B cell (primary cell): ENCODE data around the gene PDGFRB. TPM values are rescaled to one million over a fixed set of nuclear protein-coding genes. Genes with fewer than 3 reads are reported as not detected.

Source experiments
- ATAC-seq: fragments of 200-7000 bp; cut with Tn5 transposase; one replicate; pipeline ENCODE4 v1.10.0; 2021; ENCODE audit warnings: low read depth, mild to moderate bottlenecking, moderate number of reproducible peaks, moderate library complexity
- CTCF ChIA-PET: fragments of 350-600 bp; sonication (Branson Sonifier 250); formaldehyde crosslinking; loops from one replicate; lab custom pipeline; 2021; ENCODE audit warnings: antibody characterized with exemption, inconsistent platforms; lab: Charles Lee
- POLR2A ChIA-PET: fragments of 350-600 bp; sonication (Branson Sonifier 250); formaldehyde crosslinking; loops from one replicate; lab custom pipeline; 2021; ENCODE audit warnings: antibody characterized with exemption; lab: Charles Lee
- DNase-seq: peaks from one replicate; pipeline ENCODE4 v3.0.0; 2013
- H2AFZ ChIP-seq: 2 replicates; pipeline ENCODE4 v1.6.1; 2012; ENCODE audit warnings: mild to moderate bottlenecking, low read depth, low read length; ENCODE audit not compliant: insufficient read depth, poor library complexity, severe bottlenecking
- H3K27ac ChIP-seq, 2 donors: 1 replicate in 1 of 2; 2 replicates in 1 of 2; pipeline ENCODE4 v1.5.1; 2012 to 2013; ENCODE audit warnings: low read length in 2 of 2, mild to moderate bottlenecking in 2 of 2, moderate library complexity in 1 of 2
- H3K27me3 ChIP-seq, 4 experiments: fragments of 200-600 bp in 1 of 4; sonication (generic) in 1 of 4; replicated peaks in 1 of 4; 1 replicate in 2 of 4; 2 replicates in 2 of 4; pipeline versions ENCODE4 v1.6.1 to v1.7.0; 2013 to 2016; ENCODE audit warnings: low read length in 3 of 4, mild to moderate bottlenecking in 2 of 4, mixed read lengths in 1 of 4, moderate library complexity in 1 of 4; ENCODE audit not compliant: insufficient read depth in 4 of 4, control insufficient read depth in 3 of 4; ENCODE audit errors: control extremely low read depth in 1 of 4
- H3K36me3 ChIP-seq, 2 experiments: replicated peaks in 1 of 2; 1 replicate in 1 of 2; 2 replicates in 1 of 2; pipeline versions ENCODE4 v1.6.1 to v1.7.1; 2013; ENCODE audit warnings: low read length in 1 of 2; ENCODE audit not compliant: insufficient read depth in 2 of 2, control insufficient read depth in 1 of 2; ENCODE audit errors: control extremely low read depth in 1 of 2, extremely low read depth in 1 of 2
- H3K4me1 ChIP-seq, 2 donors: fragments of 200-600 bp in 1 of 2; sonication (generic) in 1 of 2; 1 replicate in 1 of 2; 2 replicates in 1 of 2; pipeline versions ENCODE4 v1.5.1 to v1.6.1; 2013 to 2017; ENCODE audit warnings: low read length in 2 of 2; ENCODE audit not compliant: control insufficient read depth in 2 of 2, insufficient read depth in 2 of 2
- H3K4me2 ChIP-seq: replicated peaks from 2 replicates; pipeline ENCODE3; 2012; ENCODE audit warnings: mild to moderate bottlenecking, low read depth, low read length; ENCODE audit not compliant: poor library complexity, severe bottlenecking
- H3K4me3 ChIP-seq, 5 experiments: fragments of 200-600 bp in 1 of 5; sonication (generic) in 1 of 5; 1 replicate in 3 of 5; 2 replicates in 2 of 5; pipeline versions ENCODE4 v1.5.1 to v1.7.0; 2011 to 2016; ENCODE audit warnings: low read length in 4 of 5, mild to moderate bottlenecking in 4 of 5, low read depth in 2 of 5, control low read depth in 1 of 5, moderate library complexity in 1 of 5; ENCODE audit not compliant: insufficient read depth in 1 of 5; ENCODE audit errors: control extremely low read depth in 1 of 5, extremely low read depth in 1 of 5
- H3K79me2 ChIP-seq: fragments of 200-600 bp; sonication (generic); one replicate; pipeline ENCODE4 v1.6.0; 2016; ENCODE audit warnings: low read length; ENCODE audit not compliant: control insufficient read depth, insufficient read depth
- H3K9ac ChIP-seq: fragments of 200-600 bp; sonication (generic); 2 replicates; pipeline ENCODE4 v1.6.1; 2017; ENCODE audit warnings: mild to moderate bottlenecking, low read length, moderate library complexity
- H3K9me3 ChIP-seq, 3 donors: one replicate each; pipeline versions ENCODE4 v1.6.1 to v1.7.1; 2013; ENCODE audit warnings: low read length in 2 of 3; ENCODE audit not compliant: control insufficient read depth in 2 of 3, insufficient read depth in 1 of 3; ENCODE audit errors: control extremely low read depth in 1 of 3
- H4K20me1 ChIP-seq: 2 replicates; pipeline ENCODE4 v1.6.0; 2012; ENCODE audit warnings: mild to moderate bottlenecking, low read length; ENCODE audit not compliant: insufficient read depth, control insufficient read depth, poor library complexity, severe bottlenecking
- H3K27ac Mint-ChIP-seq: one replicate; pipeline ENCODE4 v1.8.0; 2021; ENCODE audit warnings: mixed read lengths
- H3K27me3 Mint-ChIP-seq: one replicate; pipeline ENCODE4 v1.8.0; 2021; ENCODE audit warnings: mixed read lengths
- H3K4me1 Mint-ChIP-seq: one replicate; pipeline ENCODE4 v1.8.0; 2021; ENCODE audit warnings: mixed read lengths
- H3K4me3 Mint-ChIP-seq: one replicate; pipeline ENCODE4 v1.8.0; 2021; ENCODE audit warnings: mixed read lengths
- H3K9me3 Mint-ChIP-seq: one replicate; pipeline ENCODE4 v1.8.0; 2022; ENCODE audit warnings: mixed read lengths; ENCODE audit not compliant: insufficient read depth
- EZH2 ChIP-seq: IDR thresholded peaks from 2 replicates; pipeline ENCODE4 v1.6.1; 2012; ENCODE audit warnings: borderline replicate concordance, low read depth, mild to moderate bottlenecking, moderate library complexity, low read length; ENCODE audit not compliant: insufficient read depth, poor library complexity, severe bottlenecking
- WGBS: methylation state at CpG from one replicate; pipeline ENCODE4 v1.1.5; 2013; ENCODE audit warnings: missing lambda C conversion rate; ENCODE audit not compliant: insufficient coverage; 5-methylcytosine and 5-hydroxymethylcytosine counted together
- intact Hi-C: fragments of 100-400 bp; cut with micrococcal nuclease; formaldehyde crosslinking; loops from one replicate; pipeline ENCODE4 v1.10.0; 2022
- polyA plus RNA-seq: library from polyadenylated mRNA; depleted of rRNA; stranded (reverse); fragments of >200 nt; gene quantifications from 2 replicates; pipeline ENCODE4 v1.2.3, GENCODE V29; 2012
- total RNA-seq, 2 donors: library from RNA; stranded (reverse); fragments of 120-200 nt in 1 of 2; gene quantifications; 1 replicate in 1 of 2; 2 replicates in 1 of 2; pipeline versions ENCODE4 v1.2.3 to v1.2.4, GENCODE V29; 2013 to 2022
- TF ChIP-seq, protein P1 (sequence below): fragments of 200-600 bp; IDR thresholded peaks from one replicate; pipeline ENCODE4 v1.8.0; 2022; ENCODE audit warnings: antibody characterized with exemption, mild to moderate bottlenecking

The PDGFRB gene
- total and polyA plus RNA-seq, 2 donors (not counting 1 experiment from before 2014, with no cell fraction given), result 0.42 to 3.6 TPM

DNA sequence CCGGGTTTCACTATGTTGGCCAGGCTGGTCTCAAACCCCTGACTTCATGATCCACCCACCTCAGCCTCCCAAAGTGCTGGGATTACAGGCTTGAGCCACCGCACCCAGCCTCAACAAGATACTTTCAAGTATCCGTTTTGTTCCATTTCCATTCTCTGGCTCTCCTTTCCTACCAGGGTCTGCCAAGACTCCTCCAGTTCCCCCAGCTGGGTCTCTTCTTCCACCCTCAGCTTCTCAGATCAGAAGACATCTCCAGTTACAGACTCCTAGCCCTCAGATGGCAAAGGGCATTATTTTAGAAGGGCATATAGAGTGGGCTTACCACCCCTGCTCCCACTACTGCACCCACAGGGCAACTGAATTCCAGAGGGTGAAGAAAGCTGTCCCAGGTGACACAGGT, 1.5 kb upstream of the PDGFRB start:
- ChIA-PET POLR2A (no interaction called here), CTCF (interaction anchor here (2.7 kb wide), 1 partner anchor 193 kb away, joined by 11 read pairs; no protein-coding TSS in a partner anchor)
- Mint-ChIP-seq H3K9me3 (no peaks in the 10 kb centered on the region), H3K4me3 (peak overlapping the region; percentile 65), H3K4me1 (peaks cover 34% of the 10 kb centered on the region), H3K27ac (peak overlapping the region; percentile 32), H3K27me3 (no peaks in the 10 kb centered on the region)
- Histone ChIP-seq H3K79me2 (no peaks in the 10 kb centered on the region), H3K27ac (no peak overlapping the region), H3K4me3 (no peak overlapping the region), H4K20me1 (no peaks in the 10 kb centered on the region), H2AFZ (no peak overlapping the region), H3K36me3 (no peaks in the 10 kb centered on the region), H3K27me3 (no peaks in the 10 kb centered on the region), H3K4me1 (peaks cover 21 to 28% of the 10 kb centered on the region in 2 donors), H3K9me3 (no peaks in the 10 kb centered on the region), H3K9ac (no peak overlapping the region), H3K4me2 (no peak overlapping the region)
- DNase-seq (no peak), ATAC-seq (no peak)
- 96% methylated on average over 3 of the region's 3 CpGs for WGBS
- intact Hi-C loops, result no loop called here
- no peak for TF ChIP-seq EZH2
- TF ChIP-seq, protein P1, sequence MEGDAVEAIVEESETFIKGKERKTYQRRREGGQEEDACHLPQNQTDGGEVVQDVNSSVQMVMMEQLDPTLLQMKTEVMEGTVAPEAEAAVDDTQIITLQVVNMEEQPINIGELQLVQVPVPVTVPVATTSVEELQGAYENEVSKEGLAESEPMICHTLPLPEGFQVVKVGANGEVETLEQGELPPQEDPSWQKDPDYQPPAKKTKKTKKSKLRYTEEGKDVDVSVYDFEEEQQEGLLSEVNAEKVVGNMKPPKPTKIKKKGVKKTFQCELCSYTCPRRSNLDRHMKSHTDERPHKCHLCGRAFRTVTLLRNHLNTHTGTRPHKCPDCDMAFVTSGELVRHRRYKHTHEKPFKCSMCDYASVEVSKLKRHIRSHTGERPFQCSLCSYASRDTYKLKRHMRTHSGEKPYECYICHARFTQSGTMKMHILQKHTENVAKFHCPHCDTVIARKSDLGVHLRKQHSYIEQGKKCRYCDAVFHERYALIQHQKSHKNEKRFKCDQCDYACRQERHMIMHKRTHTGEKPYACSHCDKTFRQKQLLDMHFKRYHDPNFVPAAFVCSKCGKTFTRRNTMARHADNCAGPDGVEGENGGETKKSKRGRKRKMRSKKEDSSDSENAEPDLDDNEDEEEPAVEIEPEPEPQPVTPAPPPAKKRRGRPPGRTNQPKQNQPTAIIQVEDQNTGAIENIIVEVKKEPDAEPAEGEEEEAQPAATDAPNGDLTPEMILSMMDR, result no peak

DNA sequence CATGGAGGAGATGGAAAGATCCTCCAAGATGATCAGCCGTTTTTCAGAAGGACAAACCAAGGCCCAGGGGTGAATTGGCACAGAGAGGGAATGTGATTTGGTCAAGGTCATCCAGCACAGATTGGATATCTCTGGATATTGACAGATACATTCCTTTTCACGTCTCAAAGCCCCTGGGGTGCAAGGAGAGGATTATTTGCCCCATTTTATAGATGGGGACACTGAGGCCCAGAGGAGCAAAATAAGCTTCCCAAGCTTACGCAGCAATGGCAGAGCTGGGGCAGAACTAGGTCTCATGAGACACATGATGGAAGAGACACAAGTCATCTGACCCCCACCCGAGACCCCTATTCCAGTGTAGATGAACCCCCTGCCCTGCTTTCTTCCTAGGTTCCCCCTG, 895 bp upstream of the PDGFRB start:
- H4K20me1 ChIP-seq, result no peaks in the 10 kb centered on the region
- H2AFZ ChIP-seq, result peak overlapping the region; percentile 94
- TF ChIP-seq, protein P1, result no peak
- TF ChIP-seq EZH2, result no peak
- peak overlapping the region; percentile 66 for H3K9ac ChIP-seq
- WGBS, result 88% methylated on average over 4 of the region's 4 CpGs
- Mint-ChIP-seq H3K27me3 (no peaks in the 10 kb centered on the region), H3K27ac (no peak overlapping the region), H3K9me3 (no peaks in the 10 kb centered on the region), H3K4me3 (peak overlapping the region; percentile 92), H3K4me1 (peaks cover 31% of the 10 kb centered on the region)
- no peak for DNase-seq
- intact Hi-C loops, result no loop called here
- no peaks in the 10 kb centered on the region for H3K79me2 ChIP-seq
- H3K4me2 ChIP-seq, result peak overlapping the region; percentile 92
- no peak for ATAC-seq
- ChIA-PET POLR2A (no interaction called here), CTCF (no interaction called here)
- H3K9me3 ChIP-seq, result no peaks in the 10 kb centered on the region
- H3K36me3 ChIP-seq, result no peaks in the 10 kb centered on the region
- H3K27ac ChIP-seq, result no peak overlapping the region
- no peaks in the 10 kb centered on the region for H3K27me3 ChIP-seq
- peak overlapping the region in 2 of 5 experiments; percentile 53 to 61 for H3K4me3 ChIP-seq
- H3K4me1 ChIP-seq, result peaks cover 21 to 28% of the 10 kb centered on the region in 2 donors
